GM20000 (cell line): ENCODE results near the gene ELFN2.
A peak's percentile ranks its signal among the peaks of the same experiment; 100 is the strongest.
"Not testable (repeated sequence)": the region's sequence is repeated elsewhere in the genome, so short reads cannot be mapped to it uniquely, and the experiment has no call there.

Source experiments
- DNase-seq: peaks from one replicate; pipeline ENCODE4 v3.0.0; 2012; ENCODE audit warnings: low spot score
- TF ChIP-seq, protein P1 (sequence below): IDR thresholded peaks from 2 replicates; pipeline ENCODE4 v1.5.1; 2012; ENCODE audit warnings: mild to moderate bottlenecking, control low read depth; ENCODE audit errors: extremely low read depth, missing control alignments

Gene ELFN2

DNA sequence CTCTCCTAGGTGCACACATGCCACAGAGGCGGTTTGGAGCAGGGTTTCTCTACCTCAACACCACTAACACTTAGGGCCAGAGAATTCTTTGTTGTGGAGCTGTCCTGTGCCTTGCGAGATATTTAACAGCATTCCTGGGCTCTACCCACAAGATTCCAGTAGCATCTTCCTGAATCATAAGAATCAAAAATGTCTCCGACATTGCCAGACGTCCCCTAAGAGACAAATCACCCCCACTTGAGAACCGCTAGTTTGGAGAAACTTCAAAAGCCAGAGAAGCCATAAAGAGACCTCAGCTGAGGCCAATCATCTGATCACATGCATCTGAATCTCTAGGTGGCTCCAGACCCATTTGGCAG is 42.8 kb upstream of the ELFN2 start:
- TF ChIP-seq, protein P1, sequence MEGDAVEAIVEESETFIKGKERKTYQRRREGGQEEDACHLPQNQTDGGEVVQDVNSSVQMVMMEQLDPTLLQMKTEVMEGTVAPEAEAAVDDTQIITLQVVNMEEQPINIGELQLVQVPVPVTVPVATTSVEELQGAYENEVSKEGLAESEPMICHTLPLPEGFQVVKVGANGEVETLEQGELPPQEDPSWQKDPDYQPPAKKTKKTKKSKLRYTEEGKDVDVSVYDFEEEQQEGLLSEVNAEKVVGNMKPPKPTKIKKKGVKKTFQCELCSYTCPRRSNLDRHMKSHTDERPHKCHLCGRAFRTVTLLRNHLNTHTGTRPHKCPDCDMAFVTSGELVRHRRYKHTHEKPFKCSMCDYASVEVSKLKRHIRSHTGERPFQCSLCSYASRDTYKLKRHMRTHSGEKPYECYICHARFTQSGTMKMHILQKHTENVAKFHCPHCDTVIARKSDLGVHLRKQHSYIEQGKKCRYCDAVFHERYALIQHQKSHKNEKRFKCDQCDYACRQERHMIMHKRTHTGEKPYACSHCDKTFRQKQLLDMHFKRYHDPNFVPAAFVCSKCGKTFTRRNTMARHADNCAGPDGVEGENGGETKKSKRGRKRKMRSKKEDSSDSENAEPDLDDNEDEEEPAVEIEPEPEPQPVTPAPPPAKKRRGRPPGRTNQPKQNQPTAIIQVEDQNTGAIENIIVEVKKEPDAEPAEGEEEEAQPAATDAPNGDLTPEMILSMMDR: no peak
- no peak for DNase-seq

DNA sequence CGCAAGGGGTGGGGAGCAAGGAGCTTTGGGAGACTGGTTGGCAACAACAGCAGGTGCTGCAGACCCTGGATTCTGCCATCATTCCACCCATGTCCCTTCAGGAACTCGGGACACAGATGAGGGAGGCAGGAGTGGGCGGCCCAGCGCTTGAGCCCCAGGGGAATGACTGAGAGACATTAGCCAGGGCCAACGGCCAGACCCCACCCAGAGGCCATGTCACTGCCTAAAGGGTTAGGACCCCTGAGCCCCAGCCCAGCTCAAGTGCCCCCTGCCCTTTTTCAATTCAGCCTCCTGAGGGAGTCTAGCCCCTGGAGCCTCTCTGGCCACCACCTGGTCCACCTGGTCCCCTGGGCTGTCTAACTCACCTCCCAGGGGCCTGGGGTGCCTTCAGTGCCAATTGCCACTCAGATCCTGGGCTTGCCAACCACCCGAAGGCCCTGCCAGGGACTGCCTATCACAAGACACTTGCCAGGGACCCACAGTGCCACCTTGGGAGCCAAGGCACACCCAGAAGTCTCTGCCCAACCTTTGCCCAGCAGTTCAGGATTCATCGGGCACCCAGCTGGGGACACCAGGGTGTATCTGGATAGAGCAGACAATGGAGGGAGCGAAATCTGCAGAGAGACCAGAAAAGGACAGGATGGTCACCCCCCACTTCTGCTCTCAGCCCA is 42.3 kb upstream of the ELFN2 start:
- no peak for DNase-seq
- TF ChIP-seq, protein P1: no peak

DNA sequence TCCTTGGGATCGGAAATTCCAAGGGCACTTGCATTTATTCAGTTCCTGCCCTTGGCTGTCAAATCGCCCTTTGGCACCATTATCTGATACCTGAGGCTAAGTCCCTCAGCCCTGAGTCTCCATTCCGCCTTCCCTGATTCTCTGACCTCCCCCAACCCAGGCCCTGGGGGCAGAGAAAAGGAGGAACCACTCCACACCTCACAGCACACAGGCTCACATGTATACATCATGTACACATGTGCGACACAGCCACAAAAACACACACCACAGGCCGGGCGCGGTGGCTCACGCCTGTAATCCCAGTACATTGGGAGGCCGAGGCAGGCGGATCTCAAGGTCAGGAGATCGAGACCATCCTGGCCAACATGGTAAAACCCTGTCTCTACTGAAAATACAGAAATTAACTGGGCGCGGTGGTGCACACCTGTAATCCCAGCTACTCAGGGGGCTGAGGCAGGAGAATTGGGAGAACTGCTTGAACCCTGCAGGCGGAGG is 41.0 kb upstream of the ELFN2 start:
- not testable (repeated sequence) for DNase-seq

DNA sequence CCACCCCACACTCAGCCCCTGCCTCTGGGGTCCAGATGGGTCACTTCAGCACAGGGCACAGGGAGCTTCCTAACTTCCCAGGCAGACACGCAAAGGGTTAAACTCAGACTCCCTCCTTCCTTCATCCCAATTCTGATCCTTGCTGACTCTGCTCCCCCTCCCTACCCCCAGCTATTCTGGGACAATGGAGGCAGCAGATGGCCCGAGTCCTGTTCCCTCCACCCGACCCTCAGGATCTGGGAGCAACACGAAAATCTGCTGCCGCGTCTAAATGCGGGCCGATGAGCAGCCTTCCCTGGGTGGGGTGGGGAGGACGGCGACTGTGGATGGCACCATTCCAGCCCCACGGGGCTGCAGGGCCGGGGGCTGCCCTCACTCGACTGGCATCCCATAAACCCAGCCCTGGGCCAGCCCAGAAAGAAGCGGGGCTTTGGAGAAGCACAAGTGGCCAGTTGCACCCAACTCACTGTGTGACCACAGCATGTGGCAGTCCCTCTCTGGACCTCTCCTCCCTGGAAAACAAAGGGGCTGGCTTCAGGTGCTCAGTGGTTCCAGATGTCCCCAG is 40.2 kb upstream of the ELFN2 start:
- TF ChIP-seq, protein P1: no peak
- DNase-seq: no peak

DNA sequence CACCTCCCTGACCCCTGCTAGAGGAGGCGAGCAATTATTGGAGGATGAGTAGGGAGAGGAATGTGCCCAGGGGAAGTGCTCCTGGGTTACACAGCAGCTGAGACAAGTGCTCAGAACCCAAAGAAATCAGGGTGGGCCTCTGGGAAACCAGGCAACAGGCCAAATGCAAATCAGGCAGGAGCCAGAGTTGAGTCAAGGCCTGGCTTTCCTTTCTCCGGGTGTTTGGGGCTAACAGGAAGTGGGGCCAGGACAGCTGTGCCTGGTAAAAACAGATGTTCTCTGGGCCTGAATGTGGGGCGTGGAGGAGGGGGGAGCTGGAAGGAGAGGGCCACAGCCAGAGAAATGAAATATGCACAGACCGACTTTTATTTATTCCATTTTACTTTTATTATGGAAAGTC is 36.9 kb upstream of the ELFN2 start:
- TF ChIP-seq, protein P1: no peak
- DNase-seq: peak; percentile 63

DNA sequence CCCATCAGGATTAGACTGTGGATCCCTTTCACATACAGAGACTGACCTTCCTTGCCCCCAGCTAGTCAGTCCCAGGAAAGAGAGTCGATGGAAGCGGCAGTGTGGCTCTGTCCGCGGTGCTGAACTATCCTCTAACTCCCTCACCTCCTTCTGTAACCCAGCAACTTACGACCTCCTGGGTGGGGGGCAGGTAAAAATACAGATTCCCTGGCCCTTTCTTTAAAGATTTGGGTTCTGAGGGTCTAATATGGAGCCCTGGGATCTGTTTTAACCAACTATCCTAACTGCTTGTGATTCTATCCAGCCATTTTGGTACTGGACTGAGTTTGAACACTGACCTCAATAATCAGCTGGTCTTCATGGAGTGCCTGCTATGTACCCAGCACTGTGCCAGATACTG is 35.7 kb upstream of the ELFN2 start:
- DNase-seq: no peak
- TF ChIP-seq, protein P1: no peak

DNA sequence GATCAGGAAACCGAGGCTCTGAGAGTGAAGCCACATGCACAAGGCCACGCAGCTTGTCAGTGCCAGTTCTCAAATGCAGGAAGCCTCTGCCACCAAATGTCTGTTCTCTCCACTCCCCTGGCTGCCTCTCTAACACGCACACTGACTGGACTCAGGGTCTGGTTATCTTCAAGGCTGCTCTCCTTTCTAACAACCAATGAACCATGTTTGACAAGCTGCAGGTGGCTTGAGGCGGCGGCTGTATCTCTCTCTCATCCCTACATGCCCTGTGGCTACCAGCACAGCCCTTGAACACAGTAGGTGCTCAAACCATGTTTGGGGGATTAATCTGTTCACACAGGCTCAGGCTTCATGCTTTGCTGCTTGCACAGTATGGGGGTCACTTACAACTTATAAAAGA is 35.2 kb upstream of the ELFN2 start:
- no peak for DNase-seq
- TF ChIP-seq, protein P1: no peak

DNA sequence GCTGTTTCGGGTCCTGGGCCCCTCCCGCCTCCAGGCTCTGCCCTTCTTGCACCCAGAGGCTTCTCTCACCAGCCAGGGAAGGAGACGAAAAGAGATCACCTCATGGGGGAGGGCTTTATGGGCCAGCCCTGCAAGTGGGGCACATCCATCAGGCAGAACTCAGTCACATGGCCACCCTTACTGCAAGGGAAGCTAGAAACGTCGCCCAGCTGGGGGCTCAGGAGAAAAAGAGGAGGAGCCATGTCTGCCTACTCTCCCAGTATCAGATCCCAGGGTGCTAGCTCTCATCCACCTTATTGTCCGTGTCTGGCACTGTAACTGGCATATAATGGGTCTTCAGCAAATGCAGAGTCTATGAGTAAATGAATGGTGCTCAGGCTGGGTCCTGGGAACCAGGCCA is 34.7 kb upstream of the ELFN2 start:
- DNase-seq: no peak
- TF ChIP-seq, protein P1: no peak
